GM12878 (cell line): ENCODE measurements around the gene SPRED2. TPM values are rescaled to one million over a fixed set of nuclear protein-coding genes. Genes with fewer than 3 reads are reported as not detected.
A peak's percentile ranks its signal among the peaks of the same experiment; 100 is the strongest.

Experiments used
- ATAC-seq: fragments of 200-7000 bp; cut with Tn5 transposase; 3 replicates; pipeline ENCODE4 v1.9.1; 2020; ENCODE audit warnings: mild to moderate bottlenecking, moderate library complexity
- BruUV-seq: library from RNA; stranded (reverse); fragments of 400-500 nt; replicated peaks from 2 replicates; lab custom pipeline; 2021; lab: Mats Ljungman, UMichigan
- CTCF ChIA-PET: fragments of 300-600 bp; sonication (Branson Sonifier 250); formaldehyde crosslinking; extraction: SDS; loops from one replicate; lab custom pipeline; 2021; ENCODE audit warnings: inconsistent platforms; lab: Yijun Ruan, JAX
- POLR2A ChIA-PET: fragments of 350-600 bp; formaldehyde crosslinking; extraction: SDS; loops from one replicate; lab custom pipeline; 2021; ENCODE audit warnings: inconsistent platforms; lab: Charles Lee
- RAD21 ChIA-PET: fragments of 300-600 bp; sonication (Branson Sonifier 250); formaldehyde crosslinking; loops from one replicate; lab custom pipeline; 2023; ENCODE audit warnings: antibody characterized with exemption; ENCODE audit not compliant: unreplicated experiment; lab: Charles Lee
- SMC1A ChIA-PET: fragments of 300-600 bp; sonication (Branson Sonifier 250); formaldehyde crosslinking; loops from one replicate; lab custom pipeline; 2023; ENCODE audit not compliant: unreplicated experiment, uncharacterized antibody; lab: Charles Lee
- DNase-seq: peaks from one replicate; pipeline ENCODE4 v3.0.0-alpha.2; 2011; ENCODE audit warnings: low read depth, low spot score
- FAIRE-seq: peaks from 3 replicates; lab custom pipeline; 2011; peaks lifted over from hg19 to GRCh38; lab: Jason Lieb, UNC
- H2AFZ ChIP-seq: 2 replicates; pipeline ENCODE4 v1.6.0; 2011; ENCODE audit warnings: low read depth, low read length, control low read depth; ENCODE audit not compliant: control insufficient read depth
- H3K27ac ChIP-seq: 2 replicates; pipeline ENCODE4 v1.5.1; 2011; ENCODE audit warnings: control low read depth; ENCODE audit not compliant: control insufficient read depth, insufficient read depth
- H3K27me3 ChIP-seq, 2 experiments: replicated peaks in 1 of 2; 2 replicates each; pipeline versions ENCODE4 v1.6.0 to v1.6.1; 2011; ENCODE audit warnings: low read length in 1 of 2; ENCODE audit not compliant: control insufficient read depth in 2 of 2, insufficient read depth in 2 of 2
- H3K36me3 ChIP-seq, 2 experiments: 2 replicates each; pipeline ENCODE4 v1.5.1; 2011; ENCODE audit warnings: low read length in 1 of 2; ENCODE audit not compliant: control insufficient read depth in 2 of 2, insufficient read depth in 2 of 2
- H3K4me1 ChIP-seq: 2 replicates; pipeline ENCODE4 v1.6.1; 2011; ENCODE audit warnings: mild to moderate bottlenecking, low read length, moderate library complexity, mixed read lengths; ENCODE audit not compliant: control insufficient read depth, insufficient read depth
- H3K4me2 ChIP-seq: 2 replicates; pipeline ENCODE4 v1.6.0; 2011; ENCODE audit warnings: control low read depth; ENCODE audit not compliant: control insufficient read depth, insufficient read depth
- H3K4me3 ChIP-seq: fragments of 200-600 bp; sonication (generic); 2 replicates; pipeline ENCODE4 v1.5.1; 2016
- H3K79me2 ChIP-seq: 2 replicates; pipeline ENCODE4 v1.6.0; 2011; ENCODE audit warnings: low read length; ENCODE audit not compliant: control insufficient read depth, insufficient read depth
- H3K9ac ChIP-seq: 2 replicates; pipeline ENCODE4 v1.8.0; 2011; ENCODE audit warnings: low read length, control low read depth, mixed read lengths; ENCODE audit not compliant: control insufficient read depth, insufficient read depth
- H3K9me3 ChIP-seq: replicated peaks from 3 replicates; pipeline ENCODE4 v1.5.1; 2011; ENCODE audit warnings: mild to moderate bottlenecking, low read length; ENCODE audit not compliant: control insufficient read depth, insufficient read depth
- H4K20me1 ChIP-seq: 2 replicates; pipeline ENCODE4 v1.6.0; 2011; ENCODE audit not compliant: control insufficient read depth, insufficient read depth
- CBFB ChIP-seq: IDR thresholded peaks from 2 replicates; pipeline ENCODE4 v1.6.1; 2016; ENCODE audit warnings: antibody characterized with exemption, low read depth
- CHD4 ChIP-seq: fragments of 200-600 bp; sonication (generic); IDR thresholded peaks from 2 replicates; pipeline ENCODE4 v1.6.1; 2016; ENCODE audit warnings: mild to moderate bottlenecking
- GABPA ChIP-seq: IDR thresholded peaks from 2 replicates; pipeline ENCODE4 v1.6.1; 2014; ENCODE audit warnings: antibody characterized with exemption, low read depth, mild to moderate bottlenecking, inconsistent platforms
- IRF3 ChIP-seq: fragments of 450-650 bp; IDR thresholded peaks from 2 replicates; pipeline ENCODE4 v1.6.1; 2014; ENCODE audit warnings: mild to moderate bottlenecking
- MTA3 ChIP-seq: IDR thresholded peaks from 2 replicates; pipeline ENCODE4 v1.6.1; 2012; ENCODE audit warnings: low read length, inconsistent platforms, borderline replicate concordance
- MYB ChIP-seq: fragments of 150-350 bp; IDR thresholded peaks from 2 replicates; pipeline ENCODE4 v1.6.1; 2014; ENCODE audit warnings: mild to moderate bottlenecking, low read depth, low read length, borderline replicate concordance
- NFXL1 ChIP-seq: fragments of 450-650 bp; IDR thresholded peaks from 2 replicates; pipeline ENCODE4 v1.6.1; 2017; ENCODE audit warnings: antibody characterized with exemption, mild to moderate bottlenecking, borderline replicate concordance
- NFYA ChIP-seq: IDR thresholded peaks from 2 replicates; pipeline ENCODE4 v1.6.1; 2011; ENCODE audit warnings: low read depth, mild to moderate bottlenecking, low read length, improper control_type of control experiment, borderline replicate concordance
- RCOR1 ChIP-seq: conservative IDR thresholded peaks from 2 replicates; pipeline ENCODE4 v1.6.1; 2012; ENCODE audit warnings: low read depth, low read length, improper control_type of control experiment
- SP1 ChIP-seq: IDR thresholded peaks from one replicate; pipeline ENCODE4 v1.6.1; 2011; ENCODE audit warnings: low read depth, low read length
- SPI1 ChIP-seq: IDR thresholded peaks from 2 replicates; pipeline ENCODE4 v1.6.1; 2011; ENCODE audit warnings: low read depth, mild to moderate bottlenecking, low read length, moderate library complexity, borderline replicate concordance; ENCODE audit not compliant: insufficient read depth
- STAT3 ChIP-seq: IDR thresholded peaks from 2 replicates; pipeline ENCODE4 v1.6.1; 2011; ENCODE audit warnings: low read depth, low read length, improper control_type of control experiment
- USF1 ChIP-seq: IDR thresholded peaks from 2 replicates; pipeline ENCODE4 v1.6.1; 2011; ENCODE audit warnings: borderline replicate concordance, low read depth, mild to moderate bottlenecking, moderate library complexity, mixed read lengths, low read length; ENCODE audit not compliant: insufficient read depth; ENCODE audit errors: extremely low read length
- ZNF384 ChIP-seq: IDR thresholded peaks from 2 replicates; pipeline ENCODE4 v1.6.1; 2012; ENCODE audit warnings: low read depth, mild to moderate bottlenecking, low read length, improper control_type of control experiment, borderline replicate concordance
- ZNF687 ChIP-seq: fragments of 450-650 bp; IDR thresholded peaks from 2 replicates; pipeline ENCODE4 v1.6.1; 2017; ENCODE audit warnings: mild to moderate bottlenecking, moderate library complexity
- WGBS: methylation state at CpG from one replicate; pipeline ENCODE4 v1.1.6; 2016; ENCODE audit warnings: low lambda C conversion rate; ENCODE audit not compliant: insufficient replicate concordance, insufficient coverage; ENCODE audit errors: missing lambda C conversion rate; 5-methylcytosine and 5-hydroxymethylcytosine counted together
- in situ Hi-C: fragments of 300-500 bp; cut with MboI; formaldehyde crosslinking; loops from 9 replicates; pipeline ENCODE4 v1.14.3; 2018; ENCODE audit warnings: mixed read lengths
- intact Hi-C: fragments of 100-400 bp; cut with micrococcal nuclease; formaldehyde crosslinking; loops from one replicate; pipeline ENCODE4 v1.14.2; 2022; ENCODE audit not compliant: unreplicated experiment
- polyA plus RNA-seq, 11 experiments: library from polyadenylated mRNA; depleted of rRNA in 4 of 11; unstranded in 6 of 11; stranded (reverse) in 5 of 11; fragments of >200 nt; fragmentation: Nextera tagmentation in 4 of 11; fragmentation: Illumina TruSeq in 1 of 11; extraction: Ambion mirVana in 4 of 11; extraction: Trizol in 1 of 11; gene quantifications; 1 replicate in 1 of 11; 2 replicates in 10 of 11; pipeline versions ENCODE4 v1.2.1 to v1.2.3, GENCODE V29; 2011 to 2016; ENCODE audit warnings: inconsistent platforms in 2 of 11, missing spikeins in 2 of 11, low read depth in 1 of 11
- total RNA-seq, 4 experiments: library from RNA; depleted of rRNA in 3 of 4; stranded (reverse); fragments of >200 nt in 3 of 4; fragmentation: Illumina TruSeq in 1 of 4; extraction: Trizol in 1 of 4; gene quantifications; 2 replicates each; pipeline versions ENCODE4 v1.2.1 to v1.2.3, GENCODE V29; 2013 to 2021

SPRED2 gene
- total and polyA plus RNA-seq, 10 of the 15 experiments (the other 5 are each of a cell fraction or from before 2014, with no cell fraction given): 3.0 to 23.9 (median 9.7) TPM

GRCh38 chr2:65388596-65389390, 43.6 kb downstream of the SPRED2 start:
- peak; percentile 13 for ATAC-seq
- TF ChIP-seq CBFB: no peak
- no peak for TF ChIP-seq ZNF687
- TF ChIP-seq SP1: no peak
- peak; percentile 27; the same call in 1 of the 2 replicates for TF ChIP-seq SPI1
- peak; percentile 31; the same call in 1 of the 2 replicates for TF ChIP-seq ZNF384
- no peak for TF ChIP-seq RCOR1
- TF ChIP-seq CHD4: no peak
- TF ChIP-seq NFYA: no peak
- TF ChIP-seq MYB: no peak
- no peak for TF ChIP-seq USF1
- TF ChIP-seq NFXL1: no peak
- TF ChIP-seq MTA3: no peak
- no peak for TF ChIP-seq STAT3
- no peak for TF ChIP-seq IRF3
- no peak for TF ChIP-seq GABPA
- TF ChIP-seq, all 136 proteins: peak for 2
- no TSS peak for BruUV-seq
- POLR2A ChIA-PET: interaction anchor here (0.7 to 1.7 kb wide), 10 partner anchors 8 to 1063 kb away, joined by 3 to 7 read pairs (median 4); partner anchors contain the start of gene ACTR2
- no peak overlapping the region; the same call in 1 of the 2 replicates for H2AFZ ChIP-seq
- no peaks in the 10 kb centered on the region for H3K27me3 ChIP-seq
- FAIRE-seq (no peak), DNase-seq (no peak)
- no peaks in the 10 kb centered on the region for H4K20me1 ChIP-seq
- intact Hi-C loops (loop anchor here (1.0 to 2.0 kb wide), 3 partner anchors 30 to 68 kb away; no protein-coding TSS in a partner anchor), in situ Hi-C loops (no loop called here)
- H3K79me2 ChIP-seq: no peaks in the 10 kb centered on the region; the same call in none of the 2 replicates
- peak overlapping the region; percentile 3; the same call in 1 of the 2 replicates for H3K9ac ChIP-seq
- CTCF ChIA-PET: interaction anchor here (0.9 to 2.1 kb wide), 6 partner anchors 19 to 124 kb away, joined by 3 to 7 read pairs (median 4); no protein-coding TSS in a partner anchor
- peak overlapping the region; percentile 32 for H3K4me2 ChIP-seq
- H3K36me3 ChIP-seq: no peaks in the 10 kb centered on the region; a peak in 1 of 4 replicates
- SMC1A ChIA-PET: interaction anchor here (0.6 to 7.3 kb wide), 19 partner anchors 8 to 123 kb away, joined by 3 to 80 read pairs (median 4); no protein-coding TSS in a partner anchor
- peaks cover 64% of the 10 kb centered on the region for H3K4me1 ChIP-seq
- H3K27ac ChIP-seq: peak overlapping the region; percentile 78
- RAD21 ChIA-PET: interaction anchor here (0.7 to 3.7 kb wide), 15 partner anchors 9 to 161 kb away, joined by 3 to 28 read pairs (median 5); partner anchors contain the start of gene ACTR2
- WGBS: 68% methylated on average over 3 of the region's 3 CpGs
- no peaks in the 10 kb centered on the region for H3K9me3 ChIP-seq
- H3K4me3 ChIP-seq: no peak overlapping the region
